Breast epithelium (tissue), 3 donors: Measurements from ENCODE around the gene CACNA1A.

Source experiments
- POLR2A ChIP-seq: fragments of 450-650 bp; IDR thresholded peaks from one replicate; pipeline ENCODE4 v1.6.1; 2016; ENCODE audit warnings: antibody characterized with exemption, mild to moderate bottlenecking, moderate library complexity
- POLR2AphosphoS5 ChIP-seq, 3 donors: sonication (generic); formaldehyde crosslinking; IDR thresholded peaks; one replicate each; pipeline ENCODE4 v1.6.1; 2017; ENCODE audit warnings: antibody characterized with exemption in 3 of 3
- TF ChIP-seq, protein P1 (sequence below), 3 donors: fragments of 450-650 bp; IDR thresholded peaks; one replicate each; pipeline ENCODE4 v1.5.1; 2016 to 2017; ENCODE audit warnings: antibody characterized with exemption in 3 of 3, mild to moderate bottlenecking in 3 of 3, moderate library complexity in 3 of 3

DNA sequence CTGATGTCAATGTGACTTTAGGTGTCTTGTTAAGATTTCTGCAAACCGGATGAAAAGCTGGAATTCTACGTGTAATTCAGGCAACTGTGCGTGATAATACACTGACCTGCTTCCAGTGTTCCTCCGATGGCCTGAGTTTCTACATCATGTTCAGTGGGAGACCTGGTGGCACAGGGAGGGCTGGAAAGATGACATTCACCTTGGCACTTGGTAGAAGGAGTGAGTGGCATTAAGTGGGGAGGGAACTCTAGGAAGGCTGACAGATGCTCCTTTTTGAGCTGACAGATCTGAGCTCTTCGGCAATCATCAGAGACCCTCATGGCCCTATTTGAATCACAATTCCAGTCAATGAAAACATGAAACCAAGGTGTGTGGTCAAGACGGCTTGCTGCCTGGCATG, 4.0 kb downstream of the CACNA1A start:
- TF ChIP-seq, protein P1, sequence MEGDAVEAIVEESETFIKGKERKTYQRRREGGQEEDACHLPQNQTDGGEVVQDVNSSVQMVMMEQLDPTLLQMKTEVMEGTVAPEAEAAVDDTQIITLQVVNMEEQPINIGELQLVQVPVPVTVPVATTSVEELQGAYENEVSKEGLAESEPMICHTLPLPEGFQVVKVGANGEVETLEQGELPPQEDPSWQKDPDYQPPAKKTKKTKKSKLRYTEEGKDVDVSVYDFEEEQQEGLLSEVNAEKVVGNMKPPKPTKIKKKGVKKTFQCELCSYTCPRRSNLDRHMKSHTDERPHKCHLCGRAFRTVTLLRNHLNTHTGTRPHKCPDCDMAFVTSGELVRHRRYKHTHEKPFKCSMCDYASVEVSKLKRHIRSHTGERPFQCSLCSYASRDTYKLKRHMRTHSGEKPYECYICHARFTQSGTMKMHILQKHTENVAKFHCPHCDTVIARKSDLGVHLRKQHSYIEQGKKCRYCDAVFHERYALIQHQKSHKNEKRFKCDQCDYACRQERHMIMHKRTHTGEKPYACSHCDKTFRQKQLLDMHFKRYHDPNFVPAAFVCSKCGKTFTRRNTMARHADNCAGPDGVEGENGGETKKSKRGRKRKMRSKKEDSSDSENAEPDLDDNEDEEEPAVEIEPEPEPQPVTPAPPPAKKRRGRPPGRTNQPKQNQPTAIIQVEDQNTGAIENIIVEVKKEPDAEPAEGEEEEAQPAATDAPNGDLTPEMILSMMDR (IDR thresholded peaks at IDR 0.05) = no peak
- TF ChIP-seq POLR2A (no peak), POLR2AphosphoS5 (IDR thresholded peaks at IDR 0.05) (no peak)
